Measurements from ENCODE around the gene RARRES2. TPM values are rescaled to one million over a fixed set of nuclear protein-coding genes. Genes with fewer than 3 reads are reported as not detected.

RARRES2 gene
- total RNA-seq, 1 donor from 2014 or later: 144 TPM

GRCh38 chr7:150355666-150356059 is 14.2 kb upstream of the RARRES2 start:
- Histone ChIP-seq H3K27ac (no peak overlapping the region), H3K4me1 (peaks cover 6% of the 10 kb centered on the region), H3K36me3 (no peaks in the 10 kb centered on the region), H3K27me3 (ENCODE audit: low read depth) (no peaks in the 10 kb centered on the region), H3K9me3 (no peaks in the 10 kb centered on the region), H3K4me3 (no peak overlapping the region)
- no peak for ATAC-seq
- no peak for DNase-seq
- TF ChIP-seq, protein P1, sequence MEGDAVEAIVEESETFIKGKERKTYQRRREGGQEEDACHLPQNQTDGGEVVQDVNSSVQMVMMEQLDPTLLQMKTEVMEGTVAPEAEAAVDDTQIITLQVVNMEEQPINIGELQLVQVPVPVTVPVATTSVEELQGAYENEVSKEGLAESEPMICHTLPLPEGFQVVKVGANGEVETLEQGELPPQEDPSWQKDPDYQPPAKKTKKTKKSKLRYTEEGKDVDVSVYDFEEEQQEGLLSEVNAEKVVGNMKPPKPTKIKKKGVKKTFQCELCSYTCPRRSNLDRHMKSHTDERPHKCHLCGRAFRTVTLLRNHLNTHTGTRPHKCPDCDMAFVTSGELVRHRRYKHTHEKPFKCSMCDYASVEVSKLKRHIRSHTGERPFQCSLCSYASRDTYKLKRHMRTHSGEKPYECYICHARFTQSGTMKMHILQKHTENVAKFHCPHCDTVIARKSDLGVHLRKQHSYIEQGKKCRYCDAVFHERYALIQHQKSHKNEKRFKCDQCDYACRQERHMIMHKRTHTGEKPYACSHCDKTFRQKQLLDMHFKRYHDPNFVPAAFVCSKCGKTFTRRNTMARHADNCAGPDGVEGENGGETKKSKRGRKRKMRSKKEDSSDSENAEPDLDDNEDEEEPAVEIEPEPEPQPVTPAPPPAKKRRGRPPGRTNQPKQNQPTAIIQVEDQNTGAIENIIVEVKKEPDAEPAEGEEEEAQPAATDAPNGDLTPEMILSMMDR (IDR thresholded peaks at IDR 0.05): no peak
- intact Hi-C loops (cut with DNase I): no loop called here

- intact Hi-C loops (cut with DNase I): no loop called here
- H3K27me3 ChIP-seq (ENCODE audit: low read depth): no peaks in the 10 kb centered on the region
- peaks cover 6% of the 10 kb centered on the region for H3K4me1 ChIP-seq
- H3K4me3 ChIP-seq: no peak overlapping the region
- no peak for DNase-seq
- no peak for ATAC-seq
- TF ChIP-seq, protein P1 (IDR thresholded peaks at IDR 0.05): no peak
- no peaks in the 10 kb centered on the region for H3K36me3 ChIP-seq
- H3K9me3 ChIP-seq: no peaks in the 10 kb centered on the region
- H3K27ac ChIP-seq: no peak overlapping the region
Measured at GRCh38 chr7:150351587-150352194, 10.3 kb upstream of the RARRES2 start.

DNA sequence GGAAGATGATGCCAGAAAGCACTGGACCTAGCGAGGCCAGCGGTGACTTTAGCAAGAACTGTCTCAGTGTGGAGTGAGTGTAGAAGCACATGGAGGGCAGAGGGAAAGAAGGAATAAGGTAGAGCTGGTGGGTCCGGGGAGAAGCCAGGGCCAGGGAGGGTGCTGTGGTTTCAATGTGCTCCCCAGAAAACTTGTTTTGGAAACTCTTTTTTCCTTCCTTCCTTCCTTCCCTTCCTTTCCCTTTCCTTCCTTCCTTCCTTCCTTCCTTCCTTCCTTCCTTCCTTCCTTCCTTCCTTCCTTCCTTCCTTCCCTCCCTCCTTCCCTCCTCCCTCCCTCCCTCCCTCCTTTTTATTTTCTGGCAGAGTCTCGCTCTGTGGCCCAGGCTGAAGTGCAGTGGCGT is 5.5 kb upstream of the RARRES2 start:
- no peaks in the 10 kb centered on the region for H3K9me3 ChIP-seq
- DNase-seq (no peak), ATAC-seq (no peak)
- peaks cover 12% of the 10 kb centered on the region for H3K27me3 ChIP-seq (ENCODE audit: low read depth)
- H3K36me3 ChIP-seq: no peaks in the 10 kb centered on the region
- intact Hi-C loops (cut with DNase I): no loop called here
- no peaks in the 10 kb centered on the region for H3K4me1 ChIP-seq
- TF ChIP-seq, protein P1 (IDR thresholded peaks at IDR 0.05): no peak
- H3K27ac ChIP-seq: no peak overlapping the region
- no peak overlapping the region for H3K4me3 ChIP-seq

DNA sequence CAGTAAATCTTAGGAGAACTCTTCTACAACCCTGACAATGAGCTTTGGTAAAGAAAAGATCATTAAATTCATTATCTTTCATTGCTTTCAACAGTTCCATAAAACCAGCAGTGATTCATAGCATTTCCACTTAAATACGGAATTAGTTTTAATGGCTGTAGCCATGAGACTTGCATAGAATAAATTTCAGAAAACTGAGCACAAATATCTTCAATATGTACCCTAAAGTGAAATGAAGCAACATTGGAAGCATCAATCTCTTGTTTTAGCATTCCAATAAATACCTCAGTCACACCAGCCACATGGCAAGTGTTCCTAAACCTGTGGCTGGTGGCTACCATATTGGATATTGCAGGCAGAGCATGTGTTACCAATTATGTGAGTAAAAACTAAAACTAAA is 3.6 kb upstream of the RARRES2 start:
- intact Hi-C loops (cut with DNase I): no loop called here
- H3K4me3 ChIP-seq: no peak overlapping the region
- peaks cover 25% of the 10 kb centered on the region for H3K27me3 ChIP-seq (ENCODE audit: low read depth)
- H3K9me3 ChIP-seq: no peaks in the 10 kb centered on the region
- peaks cover 13% of the 10 kb centered on the region for H3K4me1 ChIP-seq
- DNase-seq: no peak
- TF ChIP-seq, protein P1 (IDR thresholded peaks at IDR 0.05): no peak
- no peak for ATAC-seq
- H3K27ac ChIP-seq: no peak overlapping the region
- no peaks in the 10 kb centered on the region for H3K36me3 ChIP-seq

- Histone ChIP-seq H3K4me3 (no peak overlapping the region), H3K4me1 (peaks cover 16% of the 10 kb centered on the region), H3K9me3 (no peaks in the 10 kb centered on the region), H3K27me3 (ENCODE audit: low read depth) (peaks cover 26% of the 10 kb centered on the region), H3K36me3 (no peaks in the 10 kb centered on the region), H3K27ac (no peak overlapping the region)
- intact Hi-C loops (cut with DNase I): no loop called here
- TF ChIP-seq, protein P1 (IDR thresholded peaks at IDR 0.05): no peak
- ATAC-seq (no peak), DNase-seq (no peak)
Measured at GRCh38 chr7:150344299-150344698, 2.9 kb upstream of the RARRES2 start.

Measured in lower lobe of right lung (tissue), 2 donors.